Vagina (tissue), 2 donors: ENCODE results near the gene GOLM1.

Experiments used
- CTCF ChIP-seq, 3 experiments: fragments of 450-650 bp in 2 of 3; fragments of 200-600 bp in 1 of 3; sonication (generic) in 1 of 3; IDR thresholded peaks; one replicate each; pipeline ENCODE4 v1.5.1; 2017 to 2019; ENCODE audit warnings: antibody characterized with exemption in 3 of 3, mild to moderate bottlenecking in 2 of 3, moderate library complexity in 2 of 3
- POLR2AphosphoS5 ChIP-seq, 2 donors: sonication (generic); formaldehyde crosslinking; IDR thresholded peaks; one replicate each; pipeline ENCODE4 v1.9.0; 2017; ENCODE audit warnings: antibody characterized with exemption in 2 of 2, mild to moderate bottlenecking in 2 of 2, low read depth in 1 of 2; ENCODE audit not compliant: insufficient read depth in 1 of 2

- TF ChIP-seq CTCF (IDR thresholded peaks at IDR 0.05), result no peak
- no peak for TF ChIP-seq POLR2AphosphoS5 (IDR thresholded peaks at IDR 0.05; ENCODE audit: insufficient read depth in 1 of 2, low read depth in 1 of 2)
These were observed 23.9 kb downstream of the GOLM1 start for GRCh38 chr9:86075132-86076109.
